Lung (tissue), 12 donors: Measurements from ENCODE around the gene BACE2. TPM values are rescaled to one million over a fixed set of nuclear protein-coding genes. Genes with fewer than 3 reads are reported as not detected.

ENCODE experiments used
- ATAC-seq: fragments of 200-7000 bp; cut with Tn5 transposase; one replicate; pipeline ENCODE4 v1.9.1; 2020; ENCODE audit warnings: moderate number of reproducible peaks; ENCODE audit not compliant: insufficient read depth, low FRiP score
- DNase-seq, 3 donors: peaks; one replicate each; pipeline ENCODE4 v3.0.0-alpha.2; 2013 to 2017
- H3K27ac ChIP-seq, 2 donors: one replicate each; pipeline ENCODE4 v1.5.1; 2013; ENCODE audit warnings: mild to moderate bottlenecking in 2 of 2, moderate library complexity in 2 of 2, control low read depth in 1 of 2, inconsistent platforms in 1 of 2, low read depth in 1 of 2, low read length in 1 of 2
- H3K27me3 ChIP-seq, 3 donors: one replicate each; pipeline ENCODE4 v1.5.1; 2013; ENCODE audit warnings: low read length in 2 of 3; ENCODE audit not compliant: control insufficient read depth in 3 of 3, insufficient read depth in 3 of 3
- H3K36me3 ChIP-seq, 4 donors: one replicate each; pipeline ENCODE4 v1.5.1; 2013; ENCODE audit warnings: low read length in 4 of 4, mild to moderate bottlenecking in 1 of 4, moderate library complexity in 1 of 4; ENCODE audit not compliant: control insufficient read depth in 4 of 4, insufficient read depth in 4 of 4
- H3K4me1 ChIP-seq, 5 donors: one replicate each; pipeline ENCODE4 v1.5.1; 2013; ENCODE audit warnings: low read length in 5 of 5, mild to moderate bottlenecking in 2 of 5, moderate library complexity in 1 of 5; ENCODE audit not compliant: control insufficient read depth in 5 of 5, insufficient read depth in 5 of 5
- H3K4me3 ChIP-seq: one replicate; pipeline ENCODE4 v1.5.1; 2013; ENCODE audit warnings: mild to moderate bottlenecking, control low read depth, moderate library complexity
- H3K9ac ChIP-seq, 2 donors: one replicate each; pipeline ENCODE4 v1.5.1; 2013; ENCODE audit warnings: low read length in 2 of 2, control low read depth in 1 of 2; ENCODE audit not compliant: insufficient read depth in 1 of 2
- H3K9me3 ChIP-seq, 4 donors: one replicate each; pipeline ENCODE4 v1.5.1; 2013; ENCODE audit warnings: low read length in 3 of 4, mild to moderate bottlenecking in 1 of 4, moderate library complexity in 1 of 4; ENCODE audit not compliant: control insufficient read depth in 4 of 4, insufficient read depth in 3 of 4
- CTCF ChIP-seq: IDR thresholded peaks from 2 replicates; pipeline ENCODE4 v1.5.1; 2012; ENCODE audit warnings: mild to moderate bottlenecking; ENCODE audit errors: control extremely low read depth, extremely low read depth
- WGBS, 2 donors: extraction: QIAGEN DNeasy Blood & Tissue Kit; methylation state at CpG; one replicate each; pipeline ENCODE4 v1.1.7; 2013; 5-methylcytosine and 5-hydroxymethylcytosine counted together
- polyA plus RNA-seq, 2 donors: library from polyadenylated mRNA; stranded (reverse); fragments of 200-250 nt; gene quantifications; one replicate each; pipeline ENCODE4 v1.2.1, GENCODE V29; 2013
- total RNA-seq, 2 donors: library from RNA; depleted of rRNA in 1 of 2; stranded (reverse); fragments of >200 nt in 1 of 2; gene quantifications; one replicate each; pipeline ENCODE4 v1.2.1, GENCODE V29; 2014 to 2021
- donor health status: control.
- donor health status: control.
- donor health status: Bipolar disorder and iron deficiency.
- donor health status: healthy.
- donor health status: DM: yes; HTN: yes; CAD: no.

Gene BACE2
- total and polyA plus RNA-seq, 4 donors, result 9.3 to 49.9 (median 33.8) TPM

- Histone ChIP-seq H3K4me1 (peaks cover 0 to 5% (median 0%) of the 10 kb centered on the region in 5 donors), H3K9ac (no peak overlapping the region), H3K9me3 (no peaks in the 10 kb centered on the region), H3K27me3 (peaks cover 0 to 4% (median 0%) of the 10 kb centered on the region in 3 donors), H3K27ac (no peak overlapping the region), H3K36me3 (no peaks in the 10 kb centered on the region), H3K4me3 (peak overlapping the region; percentile 8)
- no peak for TF ChIP-seq CTCF
- no peak for ATAC-seq
- WGBS, 2 donors, result 49 to 56% methylated on average over 3 of the region's 3 CpGs
- no peak for DNase-seq
Observed at GRCh38 chr21:41282412-41282811, 114.5 kb downstream of the BACE2 start.

- Histone ChIP-seq H3K27me3 (peaks cover 0 to 4% (median under 1%) of the 10 kb centered on the region in 3 donors), H3K27ac (no peak overlapping the region), H3K36me3 (no peaks in the 10 kb centered on the region), H3K9me3 (no peaks in the 10 kb centered on the region), H3K4me3 (no peak overlapping the region), H3K4me1 (peaks cover 0 to 5% (median 0%) of the 10 kb centered on the region in 5 donors), H3K9ac (no peak overlapping the region)
- ATAC-seq (peak; percentile 95), DNase-seq (peak; percentile 68 to 92 (median 87))
- 19 to 20% methylated on average over 8 of the region's 8 CpGs for WGBS, 2 donors
- TF ChIP-seq CTCF, result peak; percentile 68
Observed at GRCh38 chr21:41283211-41283818, 115.4 kb downstream of the BACE2 start.

- peaks cover 0 to 11% (median 10%) of the 10 kb centered on the region in 3 donors for H3K27me3 ChIP-seq
- DNase-seq, result no peak
- no peak overlapping the region for H3K9ac ChIP-seq
- 64 to 67% methylated on average over 13 of the region's 13 CpGs for WGBS, 2 donors
- no peak overlapping the region for H3K4me3 ChIP-seq
- H3K9me3 ChIP-seq, result no peaks in the 10 kb centered on the region
- TF ChIP-seq CTCF, result no peak
- H3K36me3 ChIP-seq, result no peaks in the 10 kb centered on the region
- H3K4me1 ChIP-seq, result no peaks in the 10 kb centered on the region
- no peak for ATAC-seq
- no peak overlapping the region for H3K27ac ChIP-seq
Observed at GRCh38 chr21:41289431-41289830, 121.5 kb downstream of the BACE2 start.
